Measurements from ENCODE around the gene KLHL29. TPM values are rescaled to one million over a fixed set of nuclear protein-coding genes. Genes with fewer than 3 reads are reported as not detected.

KLHL29 gene
- total and polyA plus RNA-seq, 2 donors (not counting 1 experiment from before 2014, with no cell fraction given), result 1.3 to 3.4 TPM

- no peak for TF ChIP-seq EZH2 (IDR thresholded peaks at IDR 0.05; ENCODE audit: borderline replicate concordance, insufficient read depth, low read depth, low read length, poor library complexity, severe bottlenecking)
- no peaks in the 10 kb centered on the region for H3K27me3 Mint-ChIP-seq
- ATAC-seq (ENCODE audit: low read depth), result no peak
- DNase-seq, result no peak
- no peak overlapping the region for H3K27ac Mint-ChIP-seq
- no peaks in the 10 kb centered on the region for H3K4me1 Mint-ChIP-seq
- H3K9me3 Mint-ChIP-seq (ENCODE audit: insufficient read depth), result no peaks in the 10 kb centered on the region
- Histone ChIP-seq H4K20me1 (ENCODE audit: control insufficient read depth, insufficient read depth, low read length, poor library complexity, severe bottlenecking) (no peaks in the 10 kb centered on the region), H3K4me3 (ENCODE audit: control extremely low read depth in 1 of 5, extremely low read depth in 1 of 5, insufficient read depth in 1 of 5, low read depth in 2 of 5, low read length in 4 of 5) (no peak overlapping the region), H3K36me3 (replicated peaks in 1 of 2; ENCODE audit: control extremely low read depth in 1 of 2, control insufficient read depth in 1 of 2, extremely low read depth in 1 of 2, insufficient read depth in 2 of 2, low read length in 1 of 2) (no peaks in the 10 kb centered on the region), H3K4me1 (ENCODE audit: control insufficient read depth in 2 of 2, insufficient read depth in 2 of 2, low read length in 2 of 2) (no peaks in the 10 kb centered on the region), H3K4me2 (replicated peaks; ENCODE audit: low read depth, low read length, poor library complexity, severe bottlenecking) (no peak overlapping the region), H2AFZ (ENCODE audit: insufficient read depth, low read depth, low read length, poor library complexity, severe bottlenecking) (no peak overlapping the region), H3K27me3 (replicated peaks in 1 of 4; ENCODE audit: control extremely low read depth in 1 of 4, control insufficient read depth in 3 of 4, insufficient read depth in 4 of 4, low read length in 3 of 4) (no peaks in the 10 kb centered on the region), H3K79me2 (ENCODE audit: control insufficient read depth, insufficient read depth, low read length) (no peaks in the 10 kb centered on the region), H3K9me3 (ENCODE audit: control extremely low read depth in 1 of 3, control insufficient read depth in 2 of 3, insufficient read depth in 1 of 3, low read length in 2 of 3) (no peaks in the 10 kb centered on the region), H3K27ac (ENCODE audit: low read length in 2 of 2) (no peak overlapping the region), H3K9ac (ENCODE audit: low read length) (no peak overlapping the region)
- WGBS (ENCODE audit: insufficient coverage), result 88% methylated on average over 11 of the region's 11 CpGs
- CTCF ChIA-PET, result interaction anchor here (0.6 kb wide), 1 partner anchor 12 kb away, joined by 3 read pairs; no protein-coding TSS in a partner anchor
- intact Hi-C loops (cut with micrococcal nuclease), result no loop called here
- POLR2A ChIA-PET, result no interaction called here
- no peak overlapping the region for H3K4me3 Mint-ChIP-seq
Observed at GRCh38 chr2:23412556-23413155, 27.7 kb downstream of the KLHL29 start.

- DNase-seq (no peak), ATAC-seq (ENCODE audit: low read depth) (no peak)
- Mint-ChIP-seq H3K4me3 (no peak overlapping the region), H3K27ac (no peak overlapping the region), H3K27me3 (no peaks in the 10 kb centered on the region), H3K9me3 (ENCODE audit: insufficient read depth) (no peaks in the 10 kb centered on the region), H3K4me1 (no peaks in the 10 kb centered on the region)
- Histone ChIP-seq H3K79me2 (ENCODE audit: control insufficient read depth, insufficient read depth, low read length) (no peaks in the 10 kb centered on the region), H3K27me3 (replicated peaks in 1 of 4; ENCODE audit: control extremely low read depth in 1 of 4, control insufficient read depth in 3 of 4, insufficient read depth in 4 of 4, low read length in 3 of 4) (no peaks in the 10 kb centered on the region), H2AFZ (ENCODE audit: insufficient read depth, low read depth, low read length, poor library complexity, severe bottlenecking) (no peak overlapping the region), H3K4me1 (ENCODE audit: control insufficient read depth in 2 of 2, insufficient read depth in 2 of 2, low read length in 2 of 2) (no peaks in the 10 kb centered on the region), H3K27ac (ENCODE audit: low read length in 2 of 2) (no peak overlapping the region), H4K20me1 (ENCODE audit: control insufficient read depth, insufficient read depth, low read length, poor library complexity, severe bottlenecking) (no peaks in the 10 kb centered on the region), H3K36me3 (replicated peaks in 1 of 2; ENCODE audit: control extremely low read depth in 1 of 2, control insufficient read depth in 1 of 2, extremely low read depth in 1 of 2, insufficient read depth in 2 of 2, low read length in 1 of 2) (no peaks in the 10 kb centered on the region), H3K4me2 (replicated peaks; ENCODE audit: low read depth, low read length, poor library complexity, severe bottlenecking) (no peak overlapping the region), H3K4me3 (ENCODE audit: control extremely low read depth in 1 of 5, extremely low read depth in 1 of 5, insufficient read depth in 1 of 5, low read depth in 2 of 5, low read length in 4 of 5) (no peak overlapping the region), H3K9ac (ENCODE audit: low read length) (no peak overlapping the region), H3K9me3 (ENCODE audit: control extremely low read depth in 1 of 3, control insufficient read depth in 2 of 3, insufficient read depth in 1 of 3, low read length in 2 of 3) (no peaks in the 10 kb centered on the region)
- ChIA-PET CTCF (no interaction called here), POLR2A (no interaction called here)
- intact Hi-C loops (cut with micrococcal nuclease), result no loop called here
- WGBS (ENCODE audit: insufficient coverage), result 86% methylated on average over 5 of the region's 8 CpGs
- TF ChIP-seq CTCF (IDR thresholded peaks at IDR 0.05) (no peak), EZH2 (IDR thresholded peaks at IDR 0.05; ENCODE audit: borderline replicate concordance, insufficient read depth, low read depth, low read length, poor library complexity, severe bottlenecking) (no peak)
Observed at GRCh38 chr2:23413641-23414040, 28.7 kb downstream of the KLHL29 start.

Measured in B cell (primary cell).